ENCODE measurements around the gene LRBA.

DNA sequence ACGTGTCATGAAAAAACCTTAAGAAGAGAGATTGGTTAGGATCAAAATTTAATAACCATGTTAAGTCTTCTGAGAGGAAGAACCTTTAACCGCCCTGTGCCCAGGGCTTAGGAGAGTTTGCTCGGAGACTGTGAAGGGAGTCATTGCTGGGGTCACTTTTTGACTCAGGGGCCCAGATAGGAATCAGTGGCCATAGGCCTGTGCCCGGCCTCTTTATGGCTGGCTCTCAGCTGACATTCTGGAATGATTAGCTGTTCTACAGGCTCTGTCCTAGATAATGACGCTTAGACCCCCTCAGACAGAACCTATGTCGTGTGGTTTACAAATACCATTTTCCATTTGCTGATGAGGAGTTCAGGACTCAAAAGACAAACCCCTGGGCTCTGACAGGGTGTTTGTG, 762.8 kb downstream of the LRBA start:
- TF ChIP-seq RAD51 (IDR thresholded peaks at IDR 0.05; ENCODE audit: borderline replicate concordance, low read depth) (no peak), ZBTB7A (IDR thresholded peaks at IDR 0.05; ENCODE audit: borderline replicate concordance, control insufficient read depth, low read depth, low read length) (no peak), EP300 (IDR thresholded peaks at IDR 0.05; ENCODE audit: low read length) (no peak), POLR2AphosphoS5 (IDR thresholded peaks at IDR 0.05; ENCODE audit: control insufficient read depth, insufficient read depth, low read depth, low read length) (no peak), EGR1 (conservative IDR thresholded peaks at IDR 0.05) (no peak), UBTF (IDR thresholded peaks at IDR 0.05; ENCODE audit: borderline replicate concordance in 1 of 2, low read depth in 2 of 2, low read length in 2 of 2) (no peak), IFI16 (CRISPR knock-in tag; IDR thresholded peaks at IDR 0.05) (no peak), CEBPB (tag; IDR thresholded peaks at IDR 0.05) (no peak), PRPF4 (IDR thresholded peaks at IDR 0.05; ENCODE audit: insufficient read depth, low read depth, low read length, poor library complexity, severe bottlenecking) (no peak), ZNF282 (CRISPR knock-in tag; IDR thresholded peaks at IDR 0.05) (no peak)
- TF ChIP-seq, protein P1, sequence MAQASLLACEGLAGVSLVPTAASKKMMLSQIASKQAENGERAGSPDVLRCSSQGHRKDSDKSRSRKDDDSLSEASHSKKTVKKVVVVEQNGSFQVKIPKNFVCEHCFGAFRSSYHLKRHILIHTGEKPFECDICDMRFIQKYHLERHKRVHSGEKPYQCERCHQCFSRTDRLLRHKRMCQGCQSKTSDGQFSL (CRISPR knock-in tag; IDR thresholded peaks at IDR 0.05) = no peak
- TF ChIP-seq, protein P1 (tag; IDR thresholded peaks at IDR 0.05) = no peak

All from K562 (cell line).